ENCODE data around the gene MAEA. TPM values are rescaled to one million over a fixed set of nuclear protein-coding genes. Genes with fewer than 3 reads are reported as not detected.

The MAEA gene
- total RNA-seq, 2 donors from 2014 or later = 76.0 to 110 TPM

- Histone ChIP-seq H3K4me1 (replicated peaks) (no peaks in the 10 kb centered on the region), H3K27me3 (replicated peaks; ENCODE audit: insufficient read depth) (no peaks in the 10 kb centered on the region), H3K36me3 (no peaks in the 10 kb centered on the region), H3K4me3 (no peak overlapping the region), H3K27ac (no peak overlapping the region), H3K9me3 (no peaks in the 10 kb centered on the region)
- TF ChIP-seq POLR2A (IDR thresholded peaks at IDR 0.05) = no peak
- no peak for TF ChIP-seq CTCF (IDR thresholded peaks at IDR 0.05)
- no peak for TF ChIP-seq POLR2AphosphoS5 (IDR thresholded peaks at IDR 0.05)
- WGBS = 83% methylated on average over 15 of the region's 15 CpGs
- intact Hi-C loops (cut with DNase I) = no loop called here
- no peak for DNase-seq (ENCODE audit: low spot score)
Observed at GRCh38 chr4:1277667-1278665, 11.7 kb upstream of the MAEA start.

GRCh38 chr4:1279253-1279652 lies 10.4 kb upstream of the MAEA start:
- 90% methylated on average over 10 of the region's 10 CpGs for WGBS
- no peak overlapping the region for H3K4me3 ChIP-seq
- TF ChIP-seq POLR2AphosphoS5 (IDR thresholded peaks at IDR 0.05) (no peak), CTCF (IDR thresholded peaks at IDR 0.05) (no peak), POLR2A (IDR thresholded peaks at IDR 0.05) (no peak)
- no peak for DNase-seq (ENCODE audit: low spot score)
- H3K27ac ChIP-seq = no peak overlapping the region
- no peaks in the 10 kb centered on the region for H3K4me1 ChIP-seq (replicated peaks)
- H3K27me3 ChIP-seq (replicated peaks; ENCODE audit: insufficient read depth) = no peaks in the 10 kb centered on the region
- H3K9me3 ChIP-seq = no peaks in the 10 kb centered on the region
- no peaks in the 10 kb centered on the region for H3K36me3 ChIP-seq
- intact Hi-C loops (cut with DNase I) = no loop called here

- Histone ChIP-seq H3K4me3 (no peak overlapping the region), H3K9me3 (no peaks in the 10 kb centered on the region), H3K27ac (no peak overlapping the region), H3K27me3 (replicated peaks; ENCODE audit: insufficient read depth) (no peaks in the 10 kb centered on the region), H3K4me1 (replicated peaks) (no peaks in the 10 kb centered on the region), H3K36me3 (no peaks in the 10 kb centered on the region)
- TF ChIP-seq POLR2A (IDR thresholded peaks at IDR 0.05) = no peak
- no peak for TF ChIP-seq CTCF (IDR thresholded peaks at IDR 0.05)
- TF ChIP-seq POLR2AphosphoS5 (IDR thresholded peaks at IDR 0.05) = no peak
- WGBS = 83% methylated on average over 9 of the region's 9 CpGs
- intact Hi-C loops (cut with DNase I) = no loop called here
- DNase-seq (ENCODE audit: low spot score) = no peak
Observed at GRCh38 chr4:1283711-1284110, 6.0 kb upstream of the MAEA start.

GRCh38 chr4:1285151-1285789 lies 4.4 kb upstream of the MAEA start:
- no peak overlapping the region for H3K27ac ChIP-seq
- H3K4me1 ChIP-seq (replicated peaks) = no peaks in the 10 kb centered on the region
- 81% methylated on average over 11 of the region's 11 CpGs for WGBS
- H3K4me3 ChIP-seq = no peak overlapping the region
- DNase-seq (ENCODE audit: low spot score) = no peak
- TF ChIP-seq CTCF (IDR thresholded peaks at IDR 0.05) = no peak
- no peak for TF ChIP-seq POLR2A (IDR thresholded peaks at IDR 0.05)
- no peak for TF ChIP-seq POLR2AphosphoS5 (IDR thresholded peaks at IDR 0.05)
- H3K27me3 ChIP-seq (replicated peaks; ENCODE audit: insufficient read depth) = no peaks in the 10 kb centered on the region
- intact Hi-C loops (cut with DNase I) = no loop called here
- no peaks in the 10 kb centered on the region for H3K36me3 ChIP-seq
- H3K9me3 ChIP-seq = no peaks in the 10 kb centered on the region
